Endothelial cell of hepatic sinusoid (primary cell): ENCODE data around the gene CEP164.

ENCODE experiments used
- in situ Hi-C: cut with HindIII; loops from 2 replicates; pipeline ENCODE4 v1.10.0; 2017; ENCODE audit warnings: low sequenced_read_pairs

Gene CEP164

GRCh38 chr11:117327567-117328374 lies at the start of gene CEP164:
Gene CEP164 (plus strand): TSS chr11:117327854. CDS start chr11:117338587, 10,733 bp downstream.
- in situ Hi-C loops = loop anchor here (5.0 kb wide), 1 partner anchor 85 kb away; no protein-coding TSS in a partner anchor

- in situ Hi-C loops = no loop called here
Measured at GRCh38 chr11:117278347-117278746, 49.3 kb upstream of the CEP164 start.

DNA sequence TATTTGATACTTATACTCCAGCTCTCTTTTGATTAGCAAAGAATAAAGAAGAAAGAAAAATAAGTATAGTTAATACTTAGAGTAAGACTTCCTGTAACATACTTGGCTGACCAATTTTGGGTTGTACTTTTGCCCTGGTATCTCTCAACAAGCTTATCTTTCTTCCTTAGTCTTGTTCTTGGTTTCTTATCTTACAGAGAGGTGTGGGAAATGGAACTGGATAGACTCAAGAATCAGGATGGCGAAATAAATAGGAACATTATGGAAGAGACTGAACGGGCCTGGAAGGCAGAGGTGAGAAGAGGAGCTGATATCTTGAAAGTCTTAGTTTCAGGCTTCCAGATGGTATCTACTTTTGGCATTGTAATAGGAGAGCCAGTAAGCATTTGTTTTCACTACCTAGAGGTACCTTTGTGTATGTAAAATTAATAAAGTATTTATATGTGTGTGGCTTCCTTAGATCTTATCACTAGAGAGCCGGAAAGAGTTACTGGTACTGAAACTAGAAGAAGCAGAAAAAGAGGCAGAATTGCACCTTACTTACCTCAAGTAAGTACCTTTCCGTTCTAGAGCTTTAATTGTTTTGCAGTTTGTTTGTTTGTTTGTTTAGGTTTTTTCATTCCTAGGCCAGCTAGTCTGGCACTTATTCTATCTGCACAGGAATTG lies 47.8 kb upstream of the CEP164 start:
- in situ Hi-C loops = no loop called here

DNA sequence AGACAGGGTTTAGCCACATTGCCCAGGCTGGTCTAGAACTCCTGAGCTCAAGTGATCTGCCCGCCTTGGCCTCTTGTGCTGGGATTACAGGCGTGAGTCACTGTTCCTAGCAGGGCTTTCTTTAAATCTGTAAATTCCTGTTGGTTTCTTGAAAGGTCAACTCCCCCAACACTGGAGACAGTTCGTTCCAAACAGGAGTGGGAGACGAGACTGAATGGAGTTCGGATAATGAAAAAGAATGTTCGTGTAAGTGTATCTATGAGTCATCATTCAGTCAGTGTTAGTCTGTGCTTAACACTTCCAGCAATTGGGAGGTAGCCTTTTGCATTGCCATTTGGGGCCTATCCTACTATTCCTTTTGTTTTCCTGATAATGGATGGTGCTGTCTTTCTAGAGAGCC lies 46.5 kb upstream of the CEP164 start:
- in situ Hi-C loops = no loop called here

GRCh38 chr11:117281869-117282268 lies 45.8 kb upstream of the CEP164 start:
- in situ Hi-C loops = no loop called here

- in situ Hi-C loops = no loop called here
Measured at GRCh38 chr11:117282956-117283355, 44.7 kb upstream of the CEP164 start.

DNA sequence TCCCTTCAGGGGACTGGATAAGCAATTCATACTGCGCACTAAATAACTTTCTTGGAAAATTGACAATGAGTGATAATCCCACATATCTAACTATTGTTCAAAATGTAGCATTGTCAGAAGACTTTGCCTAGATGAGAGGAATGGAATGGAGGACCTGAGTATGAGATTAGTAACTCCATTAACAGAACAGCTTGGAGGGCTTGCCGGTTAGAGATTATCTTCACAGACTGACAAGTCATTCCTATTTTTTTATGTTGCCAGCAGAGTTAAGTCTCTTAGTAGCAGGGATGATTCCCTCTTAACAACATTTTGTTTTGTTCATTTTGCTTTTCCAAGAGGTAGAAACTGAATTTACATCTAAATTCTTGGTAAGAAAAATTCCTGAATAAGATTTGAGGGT lies 43.6 kb upstream of the CEP164 start:
- in situ Hi-C loops = no loop called here

GRCh38 chr11:117286588-117286987 lies 41.1 kb upstream of the CEP164 start:
- in situ Hi-C loops = loop anchor here (5.0 kb wide), 1 partner anchor 44 kb away; no protein-coding TSS in a partner anchor

GRCh38 chr11:117287668-117288067 lies 40.0 kb upstream of the CEP164 start:
- in situ Hi-C loops = loop anchor here (5.0 kb wide), 1 partner anchor 45 kb away; no protein-coding TSS in a partner anchor

GRCh38 chr11:117289795-117290194 lies 37.9 kb upstream of the CEP164 start:
- in situ Hi-C loops = loop anchor here (5.0 kb wide), 1 partner anchor 47 kb away; no protein-coding TSS in a partner anchor

GRCh38 chr11:117290809-117291396 lies 36.8 kb upstream of the CEP164 start, which contains the start of gene BACE1-AS:
Gene BACE1-AS (plus strand): TSS chr11:117291346.
- in situ Hi-C loops = no loop called here

DNA sequence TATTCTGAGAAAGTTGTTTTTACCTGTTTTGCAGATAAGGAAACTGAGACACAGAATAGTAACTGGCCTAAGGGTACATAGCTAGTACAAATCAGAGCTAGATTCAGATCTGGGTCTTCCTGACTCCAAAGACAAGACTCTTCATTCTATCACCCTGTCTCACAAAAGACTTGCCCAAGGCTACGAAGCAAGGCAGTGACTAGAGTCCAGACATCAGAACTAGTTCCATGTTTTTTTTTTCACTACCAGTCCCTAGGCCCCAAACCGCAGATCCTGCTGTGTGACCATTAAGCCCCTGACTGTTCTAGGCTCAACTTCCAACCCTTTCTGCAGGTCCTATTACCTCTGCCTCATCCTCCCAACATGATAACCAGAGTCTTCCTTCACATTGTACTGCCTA lies 35.0 kb upstream of the CEP164 start:
- in situ Hi-C loops = no loop called here

- in situ Hi-C loops = no loop called here
Measured at GRCh38 chr11:117295438-117296137, 32.1 kb upstream of the CEP164 start.

GRCh38 chr11:117296881-117297280 lies 30.8 kb upstream of the CEP164 start:
- in situ Hi-C loops = no loop called here

DNA sequence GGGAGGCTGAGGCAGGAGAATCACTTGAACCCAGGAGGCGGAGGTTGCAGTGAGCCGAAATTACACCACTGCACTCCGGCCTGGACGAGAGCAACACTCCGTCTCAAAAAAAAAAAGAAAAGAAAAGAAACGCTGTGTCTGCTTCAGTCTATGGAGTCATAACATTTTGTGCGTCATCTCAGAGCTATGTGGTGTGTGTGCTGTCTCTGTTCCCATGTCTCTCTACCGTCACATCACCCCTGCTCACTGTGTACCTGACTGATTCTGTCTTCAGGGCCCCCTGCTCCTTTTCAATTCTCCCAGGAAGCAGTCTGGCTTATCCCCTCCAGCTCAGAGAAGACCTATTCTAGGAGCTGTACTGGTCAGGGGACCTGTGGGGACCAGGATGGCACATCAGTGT lies 29.5 kb upstream of the CEP164 start:
- in situ Hi-C loops = no loop called here

- in situ Hi-C loops = no loop called here
Measured at GRCh38 chr11:117299351-117300282, 28.0 kb upstream of the CEP164 start.

DNA sequence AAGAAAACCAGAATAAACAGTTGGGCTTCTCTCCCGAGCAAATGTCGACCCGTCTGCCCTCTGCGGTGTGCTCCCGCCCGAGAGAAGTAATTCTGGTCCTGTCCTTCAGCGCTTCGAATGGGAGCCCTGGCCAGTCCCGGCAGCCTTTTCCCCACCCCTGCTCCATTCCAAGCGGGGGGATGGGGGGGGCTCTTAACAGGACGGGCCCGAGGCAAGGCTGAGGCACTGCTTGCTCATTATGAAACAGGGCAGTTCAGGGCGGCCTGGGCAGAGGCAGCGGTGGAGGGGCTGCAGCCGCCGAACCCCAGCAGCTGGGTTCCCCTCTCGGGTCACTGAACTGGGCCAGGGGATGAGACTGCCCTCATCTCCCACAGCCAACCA lies 27.4 kb upstream of the CEP164 start:
- in situ Hi-C loops = no loop called here

GRCh38 chr11:117300773-117301172 lies 26.9 kb upstream of the CEP164 start:
- in situ Hi-C loops = no loop called here

DNA sequence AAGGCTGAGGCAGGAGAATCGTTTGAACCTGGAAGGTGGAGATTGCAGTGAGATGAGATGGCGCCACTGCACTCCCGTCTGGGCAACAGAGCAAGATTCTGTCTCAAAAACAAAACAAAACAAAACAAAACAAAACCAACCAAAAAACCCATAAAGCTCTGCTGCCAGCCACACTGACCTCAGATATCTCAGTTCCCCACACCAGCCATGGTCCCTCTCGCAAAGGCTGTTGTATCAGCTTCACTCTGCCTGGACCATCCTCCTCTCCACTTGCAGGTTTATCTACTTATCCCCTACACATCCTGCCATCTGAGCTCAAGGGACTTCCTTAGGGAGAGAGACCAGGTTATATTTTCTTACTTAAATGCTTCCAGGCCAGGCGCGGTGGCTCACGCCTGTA lies 25.4 kb upstream of the CEP164 start:
- in situ Hi-C loops = no loop called here

GRCh38 chr11:117303101-117303500 lies 24.6 kb upstream of the CEP164 start:
- in situ Hi-C loops = no loop called here
